Heart left ventricle (tissue), 16 donors: ENCODE measurements around the gene DUSP16. TPM values are rescaled to one million over a fixed set of nuclear protein-coding genes. Genes with fewer than 3 reads are reported as not detected.

ENCODE experiments used
- ATAC-seq, 4 donors: fragments of 200-7000 bp; cut with Tn5 transposase; one replicate each; pipeline ENCODE4 v1.9.1; 2020 to 2022; ENCODE audit warnings: moderate library complexity in 4 of 4, mild to moderate bottlenecking in 3 of 4, moderate number of reproducible peaks in 1 of 4
- DNase-seq, 5 donors: peaks; one replicate each; pipeline ENCODE4 v3.0.0-alpha.2; 2020
- H3K27ac ChIP-seq, 12 donors: fragments of 200-600 bp; sonication (generic) in 4 of 12; one replicate each; pipeline versions ENCODE4 v1.5.0 to v1.8.0; 2016 to 2022; ENCODE audit warnings: mild to moderate bottlenecking in 2 of 12
- H3K27me3 ChIP-seq, 9 donors: fragments of 200-600 bp; sonication (generic) in 2 of 9; one replicate each; pipeline versions ENCODE4 v1.5.1 to v1.8.0; 2016 to 2022; ENCODE audit warnings: mild to moderate bottlenecking in 3 of 9
- H3K36me3 ChIP-seq, 9 donors: fragments of 200-600 bp; sonication (generic) in 2 of 9; one replicate each; pipeline versions ENCODE4 v1.5.0 to v1.8.0; 2018 to 2022; ENCODE audit warnings: mild to moderate bottlenecking in 2 of 9
- H3K4me1 ChIP-seq, 12 donors: fragments of 200-600 bp; sonication (generic) in 4 of 12; one replicate each; pipeline versions ENCODE4 v1.5.0 to v1.8.0; 2016 to 2022; ENCODE audit warnings: mild to moderate bottlenecking in 3 of 12
- H3K4me3 ChIP-seq, 12 donors: fragments of 200-600 bp; sonication (generic) in 4 of 12; one replicate each; pipeline versions ENCODE4 v1.5.0 to v1.8.0; 2017 to 2022; ENCODE audit warnings: mild to moderate bottlenecking in 9 of 12, moderate library complexity in 4 of 12
- H3K9me3 ChIP-seq, 12 donors: fragments of 200-600 bp; sonication (generic) in 4 of 12; one replicate each; pipeline versions ENCODE4 v1.5.0 to v1.8.0; 2016 to 2022; ENCODE audit warnings: mild to moderate bottlenecking in 1 of 12
- POLR2A ChIP-seq, 2 donors: fragments of 450-650 bp; IDR thresholded peaks; one replicate each; pipeline ENCODE4 v1.6.1; 2017; ENCODE audit warnings: antibody characterized with exemption in 2 of 2, mild to moderate bottlenecking in 2 of 2, moderate library complexity in 2 of 2
- WGBS, 4 donors: extraction: QIAGEN DNeasy Blood & Tissue Kit in 2 of 4; methylation state at CpG; one replicate each; pipeline versions ENCODE4 v1.1.5 to v1.1.7; 2013 to 2018; 5-methylcytosine and 5-hydroxymethylcytosine counted together
- intact Hi-C, 10 donors: fragments of 100-400 bp; cut with DNase I; formaldehyde crosslinking; loops; one replicate each; pipeline versions ENCODE4 v1.11.1 to v1.14.2; 2022
- polyA plus RNA-seq, 2 donors: library from polyadenylated mRNA; stranded (reverse); fragments of 200-250 nt; gene quantifications; one replicate each; pipeline ENCODE4 v1.2.3, GENCODE V29; 2013
- total RNA-seq, 9 donors: library from RNA; depleted of rRNA in 2 of 9; stranded (reverse); fragments of >200 nt in 2 of 9; fragmentation: NEBNext Ultra II Directional in 3 of 9; extraction: Animal tissue kit (Norgen Biotek cat#: 25700) in 3 of 9; gene quantifications; one replicate each; pipeline versions ENCODE4 v1.1.0 to v1.2.4, GENCODE V29; 2016 to 2023
- TF ChIP-seq, protein P1 (sequence below), 12 donors: fragments of 200-600 bp; sonication (generic) in 4 of 12; IDR thresholded peaks; one replicate each; pipeline versions ENCODE4 v1.5.0 to v1.8.0; 2018 to 2022; ENCODE audit warnings: antibody characterized with exemption in 12 of 12, mild to moderate bottlenecking in 5 of 12
- donor health status: ischemic (EF 13 %, LVEDD 7.1; RV severe dilation, severe dysfunction).
- donor health status: healthy with polysubstance abuse.
- donor health status: DM: no; HTN: yes; CAD: no.
- donor health status: DM: no; HTN: no; CAD: no.
- donor health status: ischemic (EF 25% LVEDD 6.9; RV normal size, moderate dysfunction).
- donor health status: ischemic (EF 25% LVEDD 5.7; RV mildly dilated, moderate dysfunction).
- donor health status: healthy.
- donor health status: DM: yes; HTN: yes; CAD: no.
- donor health status: ischemic (EF 35%, LVEDD 5.7; RV mildly dilated, moderate dysfunction).
- donor health status: nonischemic (EF 11% LVEDD 7.7; RV severe dilation, severe dysfunction).
- donor health status: DM: yes; HTN: yes; CAD: no.
- donor health status: PGD.
- donor health status: ischemic (EF 29% LVEDD 5.4; RV normal size, mild dysfunction).
- donor health status: nonischemic (EF 23%, LVEDD 6.1; RV moderate dilation, normal function).

DUSP16 gene
- total and polyA plus RNA-seq, 11 donors: 2.5 to 24.7 (median 15.1) TPM

DNA sequence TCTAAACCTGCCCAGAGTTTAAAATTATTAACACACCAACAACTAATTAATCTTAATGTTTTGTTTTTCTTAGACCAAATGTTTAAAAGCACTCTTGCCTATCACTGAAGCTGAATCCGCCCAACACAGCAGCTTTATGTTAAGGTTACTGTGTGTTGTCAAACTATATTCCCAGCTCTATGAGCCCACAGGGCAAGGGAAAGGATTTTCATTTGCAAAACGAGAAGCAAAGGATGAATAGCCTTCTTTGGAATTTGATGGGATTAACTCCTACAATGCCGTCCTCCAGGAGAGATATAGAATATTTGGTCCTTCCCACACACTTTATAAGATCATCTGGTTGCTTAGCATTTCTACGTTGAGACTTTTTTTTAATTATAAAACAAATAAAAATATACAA is 43.7 kb downstream of the DUSP16 start:
- intact Hi-C loops: no loop called here
- no peak for DNase-seq
- peak overlapping the region in 1 of 12 donors; percentile 20 for H3K27ac ChIP-seq
- ATAC-seq: no peak
- H3K36me3 ChIP-seq: peaks cover 0 to 58% (median 32%) of the 10 kb centered on the region in 9 donors
- H3K4me3 ChIP-seq: no peak overlapping the region
- H3K4me1 ChIP-seq: peaks cover 0 to 36% (median 14%) of the 10 kb centered on the region in 12 donors
- no peaks in the 10 kb centered on the region for H3K9me3 ChIP-seq
- TF ChIP-seq, protein P1, sequence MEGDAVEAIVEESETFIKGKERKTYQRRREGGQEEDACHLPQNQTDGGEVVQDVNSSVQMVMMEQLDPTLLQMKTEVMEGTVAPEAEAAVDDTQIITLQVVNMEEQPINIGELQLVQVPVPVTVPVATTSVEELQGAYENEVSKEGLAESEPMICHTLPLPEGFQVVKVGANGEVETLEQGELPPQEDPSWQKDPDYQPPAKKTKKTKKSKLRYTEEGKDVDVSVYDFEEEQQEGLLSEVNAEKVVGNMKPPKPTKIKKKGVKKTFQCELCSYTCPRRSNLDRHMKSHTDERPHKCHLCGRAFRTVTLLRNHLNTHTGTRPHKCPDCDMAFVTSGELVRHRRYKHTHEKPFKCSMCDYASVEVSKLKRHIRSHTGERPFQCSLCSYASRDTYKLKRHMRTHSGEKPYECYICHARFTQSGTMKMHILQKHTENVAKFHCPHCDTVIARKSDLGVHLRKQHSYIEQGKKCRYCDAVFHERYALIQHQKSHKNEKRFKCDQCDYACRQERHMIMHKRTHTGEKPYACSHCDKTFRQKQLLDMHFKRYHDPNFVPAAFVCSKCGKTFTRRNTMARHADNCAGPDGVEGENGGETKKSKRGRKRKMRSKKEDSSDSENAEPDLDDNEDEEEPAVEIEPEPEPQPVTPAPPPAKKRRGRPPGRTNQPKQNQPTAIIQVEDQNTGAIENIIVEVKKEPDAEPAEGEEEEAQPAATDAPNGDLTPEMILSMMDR (IDR thresholded peaks at IDR 0.05): no peak
- TF ChIP-seq POLR2A (IDR thresholded peaks at IDR 0.05): no peak
- no peaks in the 10 kb centered on the region for H3K27me3 ChIP-seq
- WGBS, 4 donors: 63 to 66% (median 64%) methylated on average over 4 of the region's 4 CpGs

DNA sequence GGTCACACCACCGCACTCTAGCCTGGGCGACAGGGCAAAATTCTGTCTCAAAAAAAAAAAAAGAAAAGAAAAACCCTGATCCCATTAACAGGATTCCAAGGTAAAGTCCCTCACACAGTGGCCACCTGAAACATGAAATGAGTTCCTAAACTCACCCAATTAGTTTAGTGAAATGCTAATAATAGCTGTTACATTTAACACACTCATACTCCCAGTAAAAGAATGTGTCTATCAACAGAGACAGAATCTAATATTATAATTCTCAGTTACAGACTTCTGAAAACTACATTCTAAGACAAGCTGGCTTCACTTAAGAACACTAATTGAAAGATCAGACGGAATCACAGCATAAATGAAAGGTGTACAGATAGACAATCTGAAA is 44.2 kb downstream of the DUSP16 start:
- peaks cover 0 to 62% (median 32%) of the 10 kb centered on the region in 9 donors for H3K36me3 ChIP-seq
- DNase-seq (no peak), ATAC-seq (peak in 2 of 4 donors; percentile 48 to 56)
- H3K9me3 ChIP-seq: no peaks in the 10 kb centered on the region
- H3K4me3 ChIP-seq: no peak overlapping the region
- H3K4me1 ChIP-seq: peaks cover 0 to 41% (median 13%) of the 10 kb centered on the region in 12 donors
- H3K27ac ChIP-seq: peak overlapping the region in 1 of 12 donors; percentile 20
- WGBS, 4 donors: 80 to 89% (median 83%) methylated on average over 3 of the region's 3 CpGs
- TF ChIP-seq, protein P1 (IDR thresholded peaks at IDR 0.05): no peak
- TF ChIP-seq POLR2A (IDR thresholded peaks at IDR 0.05): no peak
- H3K27me3 ChIP-seq: no peaks in the 10 kb centered on the region
- intact Hi-C loops: no loop called here

DNA sequence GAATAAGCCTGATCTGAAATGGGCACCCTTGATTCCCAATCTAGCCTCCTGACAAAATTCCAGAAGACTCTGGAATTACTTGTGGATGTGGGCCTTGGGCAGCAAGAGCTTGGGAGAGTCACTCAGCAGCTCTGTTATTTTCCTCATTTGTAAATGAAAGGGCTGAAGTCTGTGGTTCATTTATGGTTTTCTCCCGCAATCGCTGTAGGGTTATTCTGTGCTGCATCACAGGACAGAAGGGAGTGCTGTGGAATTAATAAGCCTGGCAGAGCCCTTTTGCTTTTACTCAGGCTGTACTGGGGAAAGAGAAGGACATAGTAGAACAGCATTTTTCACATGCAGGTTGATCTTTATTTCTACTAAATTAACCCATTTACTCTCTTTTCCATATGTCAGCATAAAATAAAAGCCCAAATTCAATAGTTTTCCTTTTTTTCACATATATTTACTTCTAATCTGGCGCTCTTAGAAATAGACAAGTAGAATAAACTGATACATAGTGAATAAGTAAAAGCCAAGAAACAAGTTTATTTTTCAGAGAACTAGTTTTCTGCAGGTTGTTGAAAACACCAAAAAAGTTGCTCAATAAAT is 49.2 kb downstream of the DUSP16 start:
- TF ChIP-seq POLR2A (IDR thresholded peaks at IDR 0.05): no peak
- TF ChIP-seq, protein P1 (IDR thresholded peaks at IDR 0.05): no peak
- Histone ChIP-seq H3K27me3 (no peaks in the 10 kb centered on the region), H3K4me3 (no peak overlapping the region), H3K27ac (peak overlapping the region in 1 of 12 donors; percentile 4), H3K36me3 (peaks cover 0 to 42% (median 12%) of the 10 kb centered on the region in 9 donors), H3K4me1 (peaks cover 0 to 54% (median 21%) of the 10 kb centered on the region in 12 donors), H3K9me3 (no peaks in the 10 kb centered on the region)
- ATAC-seq (peak in 2 of 4 donors; percentile 39 to 58), DNase-seq (no peak)
- WGBS, 4 donors: 63 to 95% (median 76%) methylated on average over 3 of the region's 3 CpGs
- intact Hi-C loops: no loop called here

DNA sequence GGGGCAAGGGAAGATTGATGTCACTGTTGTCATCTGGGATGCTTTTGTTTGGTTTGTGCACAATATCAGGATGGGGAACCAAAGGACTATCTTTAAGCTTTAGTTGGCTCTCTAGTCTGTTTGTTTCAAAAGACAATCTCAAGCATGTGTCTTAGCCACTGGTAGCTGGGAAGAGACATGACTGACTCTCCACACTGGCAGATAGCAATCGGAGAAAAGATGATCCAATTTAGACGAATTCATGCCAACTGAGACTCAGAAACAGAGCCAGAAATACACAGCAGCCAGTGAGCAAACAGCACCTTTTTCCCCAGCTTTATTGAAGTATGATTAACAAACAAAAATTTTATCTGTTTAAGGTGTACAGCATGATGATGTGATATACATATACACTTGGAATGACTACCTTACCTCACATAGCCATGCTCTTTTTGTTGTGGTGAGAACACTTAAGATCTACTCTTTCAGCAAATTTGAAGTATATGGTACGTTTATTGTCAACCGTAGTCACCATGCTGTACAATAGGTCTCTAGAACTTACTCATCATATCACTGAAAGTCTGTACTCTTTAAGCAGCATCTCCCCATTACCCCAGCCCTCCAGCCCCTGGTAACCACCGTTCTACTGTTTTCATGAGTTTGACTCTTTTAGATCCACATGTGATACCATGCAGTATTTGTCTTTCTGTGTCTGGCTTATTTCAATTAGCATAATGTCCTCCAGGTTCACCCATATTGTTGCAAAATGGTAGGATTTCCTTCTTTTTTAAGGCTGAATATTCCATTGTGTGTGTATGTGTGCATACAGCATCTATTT is 50.6 kb downstream of the DUSP16 start:
- Histone ChIP-seq H3K27ac (no peak overlapping the region), H3K36me3 (peaks cover 0 to 29% (median 2%) of the 10 kb centered on the region in 9 donors), H3K9me3 (no peaks in the 10 kb centered on the region), H3K27me3 (no peaks in the 10 kb centered on the region), H3K4me3 (no peak overlapping the region), H3K4me1 (peaks cover 0 to 52% (median 26%) of the 10 kb centered on the region in 12 donors)
- ATAC-seq: no peak
- no peak for DNase-seq
- WGBS, 4 donors: 81 to 90% (median 83%) methylated on average over 5 of the region's 5 CpGs
- TF ChIP-seq POLR2A (IDR thresholded peaks at IDR 0.05): no peak
- TF ChIP-seq, protein P1 (IDR thresholded peaks at IDR 0.05): no peak
- intact Hi-C loops: no loop called here
